Posterior cingulate gyrus (tissue), 11 donors: ENCODE measurements around the gene EIF4A3.
"Not testable (repeated sequence)": the region's sequence is repeated elsewhere in the genome, so short reads cannot be mapped to it uniquely, and the experiment has no call there.

Experiments used
- DNase-seq, 10 donors: peaks; one replicate each; pipeline versions ENCODE4 v3.0.0 to v3.0.0-alpha.2; 2020 to 2021; ENCODE audit warnings: mixed read lengths in 3 of 10
- intact Hi-C: fragments of 100-400 bp; cut with DNase I; formaldehyde crosslinking; loops from one replicate; pipeline ENCODE4 v1.15.1; 2023

EIF4A3 gene

GRCh38 chr17:80176757-80177156 lies 29.8 kb upstream of the EIF4A3 start:
- DNase-seq = no peak
- intact Hi-C loops = no loop called here

GRCh38 chr17:80173916-80174315 lies 27.0 kb upstream of the EIF4A3 start:
- intact Hi-C loops = no loop called here
- DNase-seq = peak in 1 of 10 donors; percentile 5

DNA sequence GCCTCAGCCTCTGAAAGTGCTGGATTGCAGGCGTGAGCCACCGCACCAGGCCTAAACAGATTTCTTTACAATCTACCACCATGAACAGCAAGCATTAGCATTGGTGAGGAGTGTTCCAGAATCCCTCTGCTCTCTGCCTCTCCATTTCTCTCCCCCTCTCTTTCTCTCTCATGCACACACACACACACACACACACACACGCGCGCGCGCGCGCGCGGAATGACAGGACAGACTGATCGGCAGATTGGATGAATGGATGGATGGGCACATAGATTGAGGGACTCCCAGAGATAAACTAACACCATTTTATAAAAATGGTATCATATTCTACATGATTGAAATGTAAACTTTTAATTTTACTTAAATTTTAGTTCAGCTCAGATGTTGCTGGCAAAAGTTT lies 26.2 kb upstream of the EIF4A3 start:
- DNase-seq = no peak
- intact Hi-C loops = no loop called here

GRCh38 chr17:80171681-80172080 lies 24.8 kb upstream of the EIF4A3 start:
- DNase-seq = peak in 2 of 10 donors; percentile 70 to 74
- intact Hi-C loops = no loop called here

GRCh38 chr17:80169784-80170500 lies 23.0 kb upstream of the EIF4A3 start, which contains the start of gene CARD14:
CARD14 (plus strand) TSS chr17:80170030; CDS start chr17:80181439, 11,409 bp downstream.
- no peak for DNase-seq
- intact Hi-C loops = no loop called here

DNA sequence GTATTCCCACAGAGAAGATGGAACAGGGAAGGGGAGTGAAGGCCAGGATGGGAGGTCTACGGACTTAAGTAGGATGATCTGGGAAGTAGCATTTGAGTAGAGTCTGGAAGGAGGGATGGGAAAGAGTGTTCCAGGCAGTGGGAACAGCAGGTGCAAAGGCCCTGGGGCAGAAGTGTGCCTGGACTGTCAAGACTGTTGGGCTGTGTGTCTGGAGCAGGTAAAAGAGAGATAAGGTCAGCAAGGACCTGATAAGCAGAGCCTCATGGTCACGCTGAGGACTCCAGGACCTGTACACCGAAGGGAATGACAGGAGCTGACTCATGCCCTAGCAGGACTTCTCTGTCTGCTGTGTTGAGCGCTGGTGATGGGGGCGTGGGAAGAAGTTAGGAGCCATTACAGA lies 22.2 kb upstream of the EIF4A3 start:
- intact Hi-C loops = no loop called here
- DNase-seq = no peak

DNA sequence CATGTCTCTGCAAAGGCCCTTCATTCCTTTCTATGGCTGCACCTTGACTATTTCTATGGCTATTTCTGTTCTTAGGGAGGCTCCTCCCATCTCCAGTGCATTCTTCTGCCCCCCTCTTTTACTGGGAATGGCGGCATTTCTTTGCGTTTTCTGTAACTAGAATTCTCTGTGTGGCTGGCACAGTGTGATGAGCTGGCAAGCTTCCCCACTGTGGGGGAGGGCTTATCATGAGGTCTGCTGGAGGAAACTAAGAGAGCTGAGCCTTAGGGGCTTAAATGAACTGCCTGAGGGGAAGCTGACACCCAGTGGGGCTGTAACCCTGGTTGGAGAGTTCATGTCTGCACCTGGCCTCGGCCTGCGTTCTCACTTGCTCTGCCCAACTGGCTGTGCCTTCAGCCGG lies 21.4 kb upstream of the EIF4A3 start:
- DNase-seq = no peak
- intact Hi-C loops = no loop called here

DNA sequence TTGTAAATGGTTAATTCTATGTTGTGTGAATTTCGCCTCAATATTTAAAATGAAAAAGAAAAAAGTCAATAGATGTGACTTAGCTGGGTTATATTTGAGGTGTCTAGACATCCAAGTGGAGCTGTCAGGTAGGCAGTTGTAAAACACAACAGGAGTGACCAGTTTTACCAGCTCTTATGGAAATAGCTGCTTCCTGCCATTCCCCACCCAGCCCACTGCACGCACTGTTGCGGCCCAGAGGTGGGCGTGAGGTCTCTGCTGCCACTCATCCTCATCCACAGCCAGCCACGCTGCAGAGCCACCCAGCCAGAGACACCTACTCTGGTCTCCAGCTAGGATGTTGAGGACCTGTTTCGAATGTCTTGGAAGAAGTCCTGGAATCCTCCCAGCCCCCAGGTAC lies 19.5 kb upstream of the EIF4A3 start:
- DNase-seq = no peak
- intact Hi-C loops = no loop called here

DNA sequence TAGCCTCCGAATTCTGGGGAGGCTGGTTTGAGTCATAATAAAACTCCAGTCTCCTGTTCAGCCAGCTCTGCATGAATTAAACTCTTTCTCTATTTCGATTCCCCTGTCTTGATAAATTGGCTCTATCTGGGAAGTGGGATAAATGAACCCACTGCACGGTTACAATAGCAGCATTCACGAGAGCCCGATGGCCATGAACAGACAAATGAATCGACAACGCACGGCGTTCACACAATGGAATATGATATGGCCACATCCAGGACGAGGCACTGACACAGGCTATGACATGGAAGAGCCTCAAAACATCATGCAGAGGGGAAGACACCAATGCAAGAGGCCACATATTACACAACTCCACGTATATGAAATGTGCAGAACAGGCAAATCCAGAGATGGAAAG lies 17.3 kb upstream of the EIF4A3 start:
- intact Hi-C loops = no loop called here
- peak in 2 of 10 donors; percentile 26 to 76 for DNase-seq

DNA sequence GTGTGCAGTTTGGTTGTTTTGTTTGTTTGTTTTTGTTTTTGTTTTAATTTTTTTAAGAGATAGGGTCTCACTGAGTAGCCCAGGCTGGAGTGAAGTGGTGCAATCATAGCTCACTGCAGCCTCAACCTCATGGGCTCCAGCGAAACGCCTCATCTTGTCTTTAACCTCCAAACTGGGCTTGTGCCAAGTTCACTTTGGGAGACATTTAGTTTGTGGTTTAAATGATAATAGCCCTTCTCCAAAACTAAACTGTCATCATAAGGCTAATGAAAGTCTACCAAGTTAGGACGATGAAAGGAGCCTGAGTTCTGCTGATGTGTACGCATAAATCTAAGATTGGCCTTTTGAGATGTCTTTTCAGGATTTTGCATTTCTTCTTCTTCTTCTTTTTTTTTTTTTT lies 16.4 kb upstream of the EIF4A3 start:
- no peak for DNase-seq
- intact Hi-C loops = no loop called here

DNA sequence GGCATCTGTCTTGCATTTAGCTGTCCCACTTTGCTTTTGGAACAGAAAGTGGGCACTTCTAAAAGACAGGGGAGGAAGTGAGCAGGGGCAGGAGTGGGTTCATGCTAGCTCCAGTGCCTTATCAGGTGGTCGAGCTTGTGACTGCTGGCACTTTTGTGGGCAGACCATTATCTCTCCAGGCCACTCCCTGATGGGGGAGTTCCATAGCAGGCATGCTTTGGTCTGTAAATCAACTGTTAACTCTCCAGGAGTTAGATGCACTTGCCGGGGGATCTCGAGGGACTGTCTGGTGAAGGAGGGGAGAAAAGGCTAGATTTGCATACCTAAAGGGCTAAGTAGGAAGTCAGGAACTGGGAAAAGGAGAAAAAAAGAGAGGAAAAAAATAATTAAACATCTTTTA lies 13.6 kb upstream of the EIF4A3 start:
- intact Hi-C loops = no loop called here
- peak in 1 of 10 donors; percentile 29 for DNase-seq

- intact Hi-C loops = no loop called here
- DNase-seq = no peak
These were observed 11.9 kb upstream of the EIF4A3 start for GRCh38 chr17:80158846-80159245.

GRCh38 chr17:80155600-80155999 lies 8.7 kb upstream of the EIF4A3 start:
- DNase-seq, intact Hi-C loops: not testable (repeated sequence)

GRCh38 chr17:80154166-80154565 lies 7.2 kb upstream of the EIF4A3 start:
- DNase-seq = no peak
- intact Hi-C loops = loop anchor here (5.0 kb wide), 1 partner anchor 68 kb away; the partner anchor contains the start of genes SGSH and SLC26A11

DNA sequence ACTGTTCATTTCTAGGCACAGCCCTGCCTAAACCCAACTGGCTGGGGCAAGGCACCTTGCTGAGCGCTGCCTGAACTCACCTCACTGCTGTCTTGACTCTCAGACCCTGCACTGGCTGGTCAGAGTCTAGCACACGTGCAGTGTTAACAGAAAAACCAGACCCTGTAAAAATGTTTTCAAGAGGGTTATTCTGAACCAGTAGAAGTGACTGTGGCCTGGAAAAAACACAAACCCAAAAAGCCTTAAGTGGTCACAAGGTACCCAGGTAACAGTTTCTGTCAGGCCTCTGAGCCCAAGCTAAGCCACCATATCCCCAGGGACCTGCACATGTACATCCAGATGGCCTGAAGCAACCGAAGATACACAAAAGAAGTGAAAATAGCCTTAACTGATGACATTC lies 6.1 kb upstream of the EIF4A3 start:
- no peak for DNase-seq
- intact Hi-C loops = loop anchor here (5.0 kb wide), 1 partner anchor 69 kb away; the partner anchor contains the start of genes SGSH and SLC26A11

- intact Hi-C loops = loop anchor here (5.0 kb wide), 1 partner anchor 70 kb away; the partner anchor contains the start of genes SGSH and SLC26A11
- DNase-seq = no peak
These were observed 5.3 kb upstream of the EIF4A3 start for GRCh38 chr17:80152081-80152702.

- intact Hi-C loops = loop anchor here (5.0 kb wide), 1 partner anchor 71 kb away; the partner anchor contains the start of genes SGSH and SLC26A11
- no peak for DNase-seq
These were observed 4.4 kb upstream of the EIF4A3 start for GRCh38 chr17:80151333-80151732.

GRCh38 chr17:80146121-80147034 lies 550 bp downstream of the EIF4A3 start:
- intact Hi-C loops = loop anchor here (5.0 kb wide), 2 partner anchors 44 to 116 kb away; partner anchors contain the start of genes GAA and RNF213
- DNase-seq = peak in 3 of 10 donors; percentile 12 to 69 (median 14)

- no peak for DNase-seq
- intact Hi-C loops = loop anchor here (5.0 kb wide), 2 partner anchors 43 to 117 kb away; partner anchors contain the start of genes GAA and RNF213
These were observed 1.6 kb downstream of the EIF4A3 start for GRCh38 chr17:80145076-80146075.
